Activated CD8-positive, alpha-beta memory T cell treated with anti-CD3 and anti-CD28 coated beads, Interleukin-2, amount 50 U/mL, for 48 hours (primary cell): ENCODE measurements around the gene DGKD.
A peak's percentile ranks its signal among the peaks of the same experiment; 100 is the strongest.

Source experiments
- DNase-seq: peaks from one replicate; pipeline ENCODE4 v3.0.0-alpha.2; 2020

DGKD gene

GRCh38 chr2:233430651-233431050 lies 76.4 kb downstream of the DGKD start:
- no peak for DNase-seq

DNA sequence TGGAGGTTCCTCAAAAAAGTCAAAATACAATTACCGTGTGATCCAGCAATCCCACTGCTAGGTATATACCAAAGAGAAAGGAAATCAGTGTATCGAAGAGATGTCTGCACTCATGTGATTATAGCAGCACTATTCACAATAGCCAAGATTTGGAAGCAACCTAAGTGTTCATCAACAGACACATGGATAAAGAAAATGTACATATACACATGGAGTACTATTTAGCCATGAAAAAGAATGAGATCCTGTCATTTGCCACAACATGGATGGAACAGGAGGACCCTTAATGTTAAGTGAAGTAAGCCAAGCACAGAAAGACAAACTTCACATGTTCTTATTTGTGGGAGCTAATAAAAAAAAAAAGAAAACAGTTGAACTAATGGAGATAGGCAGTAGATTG lies 78.7 kb downstream of the DGKD start:
- DNase-seq, result no peak

DNA sequence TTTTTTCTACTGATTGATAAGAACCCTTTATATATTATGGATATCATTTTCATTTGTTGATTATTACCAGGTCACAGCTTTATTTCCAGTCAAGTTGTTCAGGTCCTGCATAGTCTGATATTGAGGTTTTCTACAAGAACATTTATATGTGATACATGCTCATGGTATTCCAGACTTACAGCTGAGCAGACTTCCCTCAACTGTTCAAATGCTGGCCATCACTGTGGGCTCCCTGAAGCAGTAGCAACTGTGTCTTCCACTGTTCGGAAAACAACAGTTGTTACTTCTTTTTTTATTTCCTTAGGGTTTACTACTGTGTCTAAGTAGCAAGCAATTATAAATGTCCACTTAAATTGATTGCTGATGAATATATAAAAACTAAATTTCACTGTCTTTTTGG lies 79.5 kb downstream of the DGKD start:
- DNase-seq, result no peak

DNA sequence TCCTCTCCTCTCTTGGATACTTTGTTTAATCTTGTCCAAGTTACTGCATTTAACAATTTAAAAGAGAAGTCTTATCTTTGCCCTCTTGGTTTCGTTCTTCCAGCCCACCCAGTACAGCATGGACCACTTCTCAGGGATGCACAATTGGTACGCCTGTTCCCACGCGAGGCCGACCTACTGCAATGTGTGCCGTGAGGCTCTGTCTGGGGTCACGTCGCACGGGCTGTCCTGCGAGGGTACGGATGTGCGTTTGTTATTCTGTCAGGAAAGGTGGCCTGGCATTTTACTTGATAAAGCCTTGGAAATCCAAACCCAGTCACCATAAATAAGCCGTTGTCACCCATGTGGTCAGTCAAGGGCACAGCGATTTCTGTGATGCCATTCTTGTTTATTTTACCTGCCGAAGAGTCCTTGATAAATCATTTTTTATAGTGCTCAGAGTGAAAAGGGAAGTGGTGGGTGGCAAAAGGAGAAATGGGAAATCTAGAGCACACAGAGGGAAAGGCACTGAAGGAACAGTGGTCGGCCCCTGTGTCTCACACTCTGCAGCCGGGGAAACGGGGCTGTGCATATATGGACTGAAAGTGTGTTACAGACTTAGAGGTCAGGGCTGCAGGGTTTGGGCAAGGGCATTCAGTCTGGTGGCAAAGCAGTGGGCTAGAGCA lies 80.5 kb downstream of the DGKD start:
- DNase-seq, result peak; percentile 41

GRCh38 chr2:233435436-233436190 lies 81.3 kb downstream of the DGKD start:
- DNase-seq, result peak; percentile 39

- DNase-seq, result peak; percentile 36
Observed at GRCh38 chr2:233436191-233436581, 81.9 kb downstream of the DGKD start.

GRCh38 chr2:233436691-233437438 lies 82.6 kb downstream of the DGKD start:
- DNase-seq, result peak; percentile 37

DNA sequence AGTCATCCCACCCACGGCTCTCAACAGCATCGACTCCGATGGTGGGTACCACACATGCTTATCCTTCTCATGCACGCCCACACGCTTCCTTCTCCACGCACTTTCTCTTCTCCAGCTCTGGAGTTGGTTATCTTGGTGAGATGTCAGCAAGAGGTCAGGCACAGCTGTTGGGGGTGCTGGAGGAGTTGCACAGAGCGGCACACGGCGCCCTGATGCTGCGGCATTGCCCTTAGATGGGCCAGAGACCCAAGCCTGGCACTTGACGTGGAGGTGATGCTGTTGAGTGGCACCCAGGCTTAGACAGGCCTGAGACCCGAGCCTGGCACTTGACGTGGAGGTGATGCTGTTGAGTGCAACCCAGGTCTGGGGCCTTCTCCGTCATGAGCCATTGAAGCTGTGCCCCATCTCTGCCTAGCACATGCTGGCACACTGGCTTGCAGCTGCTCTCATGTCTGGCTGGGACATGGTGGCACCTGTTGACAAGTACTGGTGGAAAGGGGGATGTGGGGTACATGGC lies 83.2 kb downstream of the DGKD start:
- no peak for DNase-seq

DNA sequence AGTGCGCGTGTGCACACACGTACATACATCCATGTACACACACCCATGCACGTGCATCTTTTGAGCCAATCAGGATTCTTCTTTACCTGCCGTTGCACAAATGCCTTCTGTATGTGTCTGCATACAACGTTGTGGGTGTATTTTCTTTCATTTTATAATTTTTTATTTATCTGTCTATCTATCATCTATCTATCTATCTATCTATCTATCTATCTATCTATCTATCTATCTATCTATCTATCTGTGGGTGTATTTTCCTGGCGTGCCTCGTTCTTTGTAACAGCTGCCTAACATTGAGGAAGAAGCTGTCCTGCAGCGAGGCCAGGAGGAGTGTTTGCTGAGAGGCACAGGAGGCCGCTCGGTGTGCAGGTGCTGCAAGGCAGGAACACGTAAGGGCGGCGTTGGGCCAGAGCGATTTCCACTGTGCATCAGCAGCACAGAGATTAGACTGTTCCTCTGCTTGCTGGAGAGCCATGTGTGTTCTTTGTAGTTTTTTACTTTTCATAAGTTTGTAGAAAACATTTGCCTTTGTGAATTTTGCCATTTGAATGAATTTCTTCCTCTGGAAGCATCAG lies 84.4 kb downstream of the DGKD start:
- DNase-seq, result no peak

DNA sequence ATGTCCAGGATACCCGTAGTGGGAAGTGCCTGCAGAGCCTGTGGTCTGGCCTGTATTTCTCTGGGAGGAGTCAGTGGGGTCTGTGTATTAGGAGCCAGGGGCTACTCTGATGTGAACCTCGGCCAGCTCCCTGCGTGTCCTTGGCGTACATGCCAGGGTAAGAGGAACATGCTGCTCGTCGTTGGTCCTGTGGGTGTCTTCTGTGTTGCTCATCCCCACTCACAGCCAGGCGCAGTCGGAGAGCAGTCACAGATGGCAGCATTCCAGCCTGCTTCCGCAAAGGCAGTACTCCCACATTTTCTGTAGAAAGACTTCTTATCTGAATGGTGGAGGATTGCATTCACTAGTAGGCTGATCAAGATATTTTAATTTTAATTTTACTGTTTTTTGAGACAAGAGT lies 84.9 kb downstream of the DGKD start:
- no peak for DNase-seq

DNA sequence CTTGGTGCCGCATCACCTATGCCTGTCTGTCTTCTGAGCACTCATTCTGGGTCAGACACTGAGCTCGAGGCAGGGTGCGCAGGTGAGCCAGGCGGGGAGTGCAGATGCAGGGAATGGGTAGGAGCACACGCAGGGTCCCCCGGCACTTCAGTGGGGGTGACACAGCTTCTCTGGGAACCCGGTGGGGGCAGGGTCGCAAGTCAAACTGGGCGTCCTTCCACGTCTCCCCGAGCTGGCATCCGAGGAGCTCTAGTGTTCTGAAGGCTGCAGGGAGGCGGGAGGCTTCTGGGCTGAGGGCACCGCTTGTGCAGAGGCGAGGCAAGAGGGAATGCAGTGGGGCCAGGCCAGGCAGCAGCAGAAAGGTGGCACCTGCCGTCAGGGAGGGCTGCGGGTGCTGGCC lies 86.0 kb downstream of the DGKD start:
- DNase-seq, result no peak

DNA sequence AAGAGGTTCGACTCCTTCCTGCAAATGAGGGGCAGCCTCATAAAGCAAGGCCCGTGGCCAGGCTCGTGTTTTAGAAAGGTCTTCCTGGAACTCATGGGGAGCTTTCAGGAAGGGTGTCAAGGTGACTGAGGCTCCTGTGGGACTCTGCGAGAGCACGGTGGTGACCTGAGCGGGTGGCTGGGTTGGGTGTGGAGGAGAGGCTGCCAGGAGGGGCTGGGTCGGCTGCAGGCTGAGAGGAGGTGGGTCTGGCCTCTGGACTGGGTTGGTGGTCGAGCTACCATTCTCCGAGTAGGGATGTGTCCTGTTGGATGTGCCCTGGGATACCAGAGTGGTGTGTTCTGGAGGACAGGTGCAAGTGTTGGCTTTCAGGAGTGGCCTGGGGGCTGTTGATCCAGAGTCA lies 86.4 kb downstream of the DGKD start:
- no peak for DNase-seq

DNA sequence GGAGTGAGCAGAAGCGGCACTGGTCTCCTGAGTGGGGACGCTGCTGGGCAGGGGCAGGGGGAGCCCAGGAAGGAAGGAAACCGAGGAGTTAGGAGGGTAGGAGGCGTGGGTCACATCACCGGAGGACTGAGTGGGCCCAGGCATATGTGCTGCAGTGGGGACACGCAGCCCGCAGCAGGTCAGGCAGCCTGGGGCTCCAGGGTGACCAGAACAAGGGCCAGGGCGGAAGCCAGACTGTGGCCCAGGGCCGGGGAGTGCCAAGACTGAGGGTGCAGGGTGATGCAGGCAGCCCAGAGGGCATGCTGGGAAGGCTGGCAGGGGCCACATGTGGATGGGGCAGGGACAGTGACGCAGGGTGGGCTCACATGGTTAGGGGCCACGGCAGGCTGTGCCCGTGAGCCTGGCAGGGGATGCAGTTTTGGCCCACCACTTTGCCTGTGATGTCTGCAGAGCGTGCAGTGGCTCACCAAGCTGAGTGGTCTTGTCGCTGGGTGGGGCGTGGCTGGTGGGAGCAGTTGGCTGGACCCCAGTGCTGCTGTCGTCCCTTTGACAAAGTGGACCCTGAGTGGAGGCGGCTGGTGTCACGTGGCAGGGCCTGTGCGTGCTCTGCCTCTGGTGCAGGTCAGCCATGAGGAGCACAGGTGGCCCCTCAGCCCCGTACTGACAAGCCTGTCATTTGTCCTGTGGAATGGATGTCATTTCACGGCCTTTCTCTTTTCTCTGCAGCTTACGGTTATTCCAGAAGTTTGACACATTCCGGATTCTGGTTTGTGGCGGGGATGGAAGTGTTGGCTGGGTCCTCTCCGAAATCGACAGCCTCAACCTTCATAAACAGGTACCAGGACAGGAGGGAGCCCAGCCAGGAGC lies 87.1 kb downstream of the DGKD start:
- no peak for DNase-seq

DNA sequence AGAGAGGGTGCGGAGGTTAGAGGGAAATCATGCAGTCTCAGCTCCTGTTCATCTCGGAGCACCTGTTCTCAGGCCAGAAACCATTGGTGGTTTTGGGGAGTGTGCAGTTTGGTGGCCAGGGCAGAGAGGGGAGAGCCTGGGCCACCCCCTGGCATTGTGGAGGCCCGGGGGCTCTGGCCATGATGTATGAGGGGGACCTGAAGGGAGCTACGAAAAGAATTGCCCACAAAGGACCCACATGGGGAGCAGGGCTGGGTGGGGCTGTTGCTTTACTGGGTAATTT lies 87.7 kb downstream of the DGKD start:
- no peak for DNase-seq

GRCh38 chr2:233443511-233444183 lies 89.4 kb downstream of the DGKD start:
- DNase-seq, result peak; percentile 85

- no peak for DNase-seq
Observed at GRCh38 chr2:233444501-233444900, 90.2 kb downstream of the DGKD start.

DNA sequence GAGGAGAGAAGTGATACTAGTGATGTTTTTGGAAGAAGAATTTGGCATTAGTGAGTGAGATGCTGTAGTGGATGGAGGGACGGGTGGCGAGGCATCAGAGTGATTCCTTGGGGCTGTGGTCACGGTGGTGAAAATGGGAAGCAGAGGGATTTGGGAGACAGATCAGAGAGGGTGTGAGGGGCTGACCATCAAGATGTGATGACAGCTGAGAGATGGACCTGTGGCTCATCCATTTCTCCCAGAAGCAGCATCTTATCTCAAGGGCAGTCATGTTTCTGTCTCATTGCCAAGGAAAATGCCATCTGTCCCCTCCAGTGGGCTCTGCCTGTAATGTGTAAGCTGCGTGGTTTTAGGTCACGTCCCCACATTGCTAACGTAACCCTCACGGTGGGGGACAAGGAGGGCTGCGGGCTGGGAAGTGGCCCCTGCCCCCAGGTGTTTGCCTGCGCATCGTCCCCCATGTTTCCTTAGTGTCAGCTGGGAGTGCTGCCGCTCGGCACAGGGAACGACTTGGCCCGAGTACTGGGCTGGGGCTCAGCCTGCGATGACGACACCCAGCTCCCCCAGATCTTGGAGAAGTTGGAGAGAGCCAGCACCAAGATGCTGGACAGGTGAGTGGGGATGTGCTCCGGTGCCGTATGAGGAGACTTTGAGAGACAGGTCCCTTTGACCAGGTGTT lies 91.0 kb downstream of the DGKD start:
- DNase-seq, result no peak

DNA sequence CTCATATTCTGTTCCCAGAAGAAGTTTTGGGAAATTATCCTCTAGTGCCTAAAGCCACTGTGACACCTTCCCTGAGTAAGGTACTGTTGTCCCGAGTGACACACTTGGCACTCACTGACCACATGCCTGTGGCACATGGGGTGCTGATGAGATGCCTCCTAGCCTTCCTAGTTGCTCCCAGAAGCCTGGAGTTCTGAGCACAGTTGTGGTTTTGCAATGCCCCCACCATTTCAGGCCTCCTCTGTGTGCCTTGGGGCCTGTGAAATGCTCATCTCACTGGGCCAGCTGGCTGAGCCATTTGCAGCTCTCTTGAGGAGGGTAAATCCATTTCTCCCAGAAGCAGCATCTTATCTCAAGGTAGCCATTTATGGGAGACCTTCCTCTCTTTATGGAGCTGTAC lies 91.8 kb downstream of the DGKD start:
- DNase-seq, result no peak

DNA sequence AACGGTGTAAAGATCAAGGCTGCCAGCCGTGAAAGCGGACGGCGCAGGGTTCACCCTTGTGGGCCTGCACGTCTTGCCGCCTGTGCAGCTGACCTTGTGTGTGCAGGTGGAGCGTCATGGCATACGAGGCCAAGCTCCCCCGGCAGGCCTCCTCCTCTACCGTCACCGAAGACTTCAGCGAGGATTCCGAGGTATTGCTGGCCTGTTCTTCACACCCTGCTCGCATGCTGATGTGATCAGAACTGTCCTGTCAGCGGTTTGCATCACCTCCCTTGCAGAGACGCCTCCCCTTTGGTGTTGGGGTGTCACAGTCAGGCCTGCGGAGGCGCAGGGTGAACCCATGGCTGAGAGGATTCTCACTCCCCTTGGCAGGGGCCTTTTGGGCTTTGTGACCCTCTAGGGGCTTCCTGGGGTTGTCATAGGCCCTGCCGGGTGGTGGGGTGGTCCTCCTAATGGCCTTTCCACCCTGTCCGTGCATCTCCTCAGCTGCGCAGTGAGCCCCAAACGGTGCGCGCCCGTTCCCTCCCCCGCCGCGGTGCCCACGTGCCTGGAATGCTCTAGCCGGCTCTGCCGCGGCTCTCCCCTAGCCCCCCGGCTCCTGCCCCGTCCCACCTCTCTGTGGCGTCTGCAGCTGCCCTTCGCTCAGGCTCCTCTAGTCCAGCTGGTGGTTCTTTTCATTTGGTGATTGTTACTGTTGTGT lies 92.5 kb downstream of the DGKD start:
- no peak for DNase-seq

DNA sequence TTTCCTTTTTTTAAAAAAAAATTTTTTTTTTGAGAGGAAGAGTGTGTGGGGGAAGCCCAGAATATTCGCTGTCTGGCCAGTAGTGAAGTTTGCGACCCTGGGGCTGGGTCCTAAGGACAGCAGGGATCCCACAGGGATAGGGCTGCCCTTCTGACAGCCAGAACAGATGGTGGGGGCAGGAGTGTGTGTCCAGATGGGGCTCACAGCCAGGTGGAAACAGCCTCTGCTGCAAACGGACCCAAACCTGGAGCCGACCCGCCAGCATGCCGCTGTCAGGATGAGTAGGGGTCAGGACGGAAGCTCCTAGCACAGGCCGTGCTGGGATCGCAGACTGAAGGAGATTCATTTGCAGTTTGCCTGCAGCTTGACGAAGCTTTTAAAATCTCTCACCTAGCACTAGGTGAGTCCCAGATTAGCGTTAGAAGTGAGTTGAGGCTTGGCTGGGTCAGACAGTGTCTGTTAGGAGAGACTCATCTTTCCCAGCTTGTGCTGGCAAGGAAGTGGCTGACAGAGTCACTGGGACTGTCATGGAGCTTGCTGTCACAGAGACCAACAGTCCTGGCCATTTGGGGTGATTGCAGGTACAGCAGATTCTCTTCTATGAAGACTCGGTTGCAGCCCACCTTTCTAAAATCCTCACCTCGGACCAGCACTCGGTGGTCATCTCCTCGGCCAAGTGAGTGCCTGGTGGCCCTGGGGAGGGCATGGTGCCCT lies 93.4 kb downstream of the DGKD start:
- no peak for DNase-seq
